GM12878 (cell line): ENCODE measurements around the gene METTL9.

Experiments
- CEBPB ChIP-seq, 2 experiments: fragments of 150-350 bp in 1 of 2; IDR thresholded peaks; 2 replicates each; pipeline ENCODE4 v1.6.1; 2012 to 2014; ENCODE audit warnings: low read depth in 2 of 2, low read length in 2 of 2, borderline replicate concordance in 1 of 2, inconsistent platforms in 1 of 2
- CEBPZ ChIP-seq: fragments of 150-350 bp; IDR thresholded peaks from 2 replicates; pipeline ENCODE4 v1.6.1; 2016; ENCODE audit warnings: low read depth, low read length
- EGR1 ChIP-seq, 2 experiments: IDR thresholded peaks; 1 replicate in 1 of 2; 2 replicates in 1 of 2; pipeline ENCODE4 v1.6.1; 2011 to 2012; ENCODE audit warnings: low read depth in 2 of 2, low read length in 2 of 2, borderline replicate concordance in 1 of 2, mild to moderate bottlenecking in 1 of 2, moderate library complexity in 1 of 2
- ELK1 ChIP-seq: IDR thresholded peaks from 2 replicates; pipeline ENCODE4 v1.6.1; 2012; ENCODE audit warnings: low read depth, low read length, improper control_type of control experiment
- GABPA ChIP-seq: IDR thresholded peaks from 2 replicates; pipeline ENCODE4 v1.6.1; 2014; ENCODE audit warnings: antibody characterized with exemption, low read depth, mild to moderate bottlenecking, inconsistent platforms
- HSF1 ChIP-seq: fragments of 150-350 bp; IDR thresholded peaks from 2 replicates; pipeline ENCODE4 v1.6.1; 2014; ENCODE audit warnings: mild to moderate bottlenecking, low read depth, low read length
- IRF4 ChIP-seq: IDR thresholded peaks from 2 replicates; pipeline ENCODE4 v1.6.1; 2011; ENCODE audit warnings: low read depth, low read length
- NFIC ChIP-seq: IDR thresholded peaks from 2 replicates; pipeline ENCODE4 v1.6.1; 2012; ENCODE audit warnings: low read depth, mild to moderate bottlenecking, inconsistent platforms, low read length, moderate library complexity
- PBX3 ChIP-seq: IDR thresholded peaks from 2 replicates; pipeline ENCODE4 v1.6.1; 2011; ENCODE audit warnings: mild to moderate bottlenecking, low read depth, low read length, moderate library complexity; ENCODE audit not compliant: insufficient replicate concordance
- SUZ12 ChIP-seq: fragments of 200-600 bp; sonication (generic); IDR thresholded peaks from one replicate; pipeline ENCODE4 v1.6.1; 2018; ENCODE audit warnings: antibody characterized with exemption, mild to moderate bottlenecking; ENCODE audit not compliant: unreplicated experiment
- TF ChIP-seq, protein P1 (sequence below): IDR thresholded peaks from 2 replicates; pipeline ENCODE4 v1.6.1; 2012; ENCODE audit warnings: low read depth, low read length, improper control_type of control experiment
- TF ChIP-seq, protein P2 (sequence below), 3 experiments: IDR thresholded peaks in 2 of 3; conservative IDR thresholded peaks in 1 of 3; 2 replicates each; pipeline ENCODE4 v1.5.1; 2011; ENCODE audit warnings: low read depth in 3 of 3, low read length in 3 of 3, mild to moderate bottlenecking in 3 of 3, control low read depth in 2 of 3, moderate library complexity in 2 of 3, inconsistent platforms in 1 of 3, mixed read lengths in 1 of 3; ENCODE audit not compliant: control insufficient read depth in 2 of 3, insufficient read depth in 1 of 3; ENCODE audit errors: extremely low read depth in 1 of 3
- TF ChIP-seq, protein P3 (sequence below): fragments of 450-650 bp; IDR thresholded peaks from 2 replicates; pipeline ENCODE4 v1.6.1; 2018; ENCODE audit warnings: borderline replicate concordance, mild to moderate bottlenecking; ENCODE audit not compliant: partially characterized antibody
- TF ChIP-seq, protein P4 (sequence below): fragments of 450-650 bp; IDR thresholded peaks from 2 replicates; pipeline ENCODE4 v1.6.1; 2017; ENCODE audit warnings: mild to moderate bottlenecking

DNA sequence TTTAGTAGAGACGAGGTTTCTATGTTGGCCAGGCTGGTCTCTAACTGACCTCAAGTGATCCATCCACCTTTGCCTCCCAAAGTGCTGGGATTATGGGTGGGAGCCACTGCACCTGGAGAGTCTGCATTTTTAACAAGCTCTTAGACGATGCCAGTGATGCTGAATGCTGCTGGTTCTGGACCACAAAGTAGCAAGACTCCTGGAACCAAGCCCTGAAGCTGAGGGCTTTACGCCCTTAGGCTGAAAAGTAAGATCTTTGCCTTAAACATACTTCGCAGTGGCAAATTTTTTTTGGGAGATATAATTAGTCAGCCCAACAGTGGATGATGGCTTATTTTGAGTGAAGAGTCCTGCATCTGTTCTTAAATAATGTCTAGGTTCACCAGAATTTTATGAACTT, 14.0 kb downstream of the METTL9 start:
- TF ChIP-seq, protein P1, sequence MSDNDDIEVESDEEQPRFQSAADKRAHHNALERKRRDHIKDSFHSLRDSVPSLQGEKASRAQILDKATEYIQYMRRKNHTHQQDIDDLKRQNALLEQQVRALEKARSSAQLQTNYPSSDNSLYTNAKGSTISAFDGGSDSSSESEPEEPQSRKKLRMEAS = no peak
- TF ChIP-seq SUZ12 (no peak), NFIC (no peak), CEBPB (IDR thresholded peaks at IDR 0.05; ENCODE audit: borderline replicate concordance in 1 of 2, low read depth in 2 of 2, low read length in 2 of 2) (no peak), PBX3 (no peak), IRF4 (no peak), CEBPZ (no peak), ELK1 (no peak), HSF1 (no peak), GABPA (no peak), EGR1 (IDR thresholded peaks at IDR 0.05; ENCODE audit: borderline replicate concordance in 1 of 2, low read depth in 2 of 2, low read length in 2 of 2) (no peak)
- TF ChIP-seq, protein P2, sequence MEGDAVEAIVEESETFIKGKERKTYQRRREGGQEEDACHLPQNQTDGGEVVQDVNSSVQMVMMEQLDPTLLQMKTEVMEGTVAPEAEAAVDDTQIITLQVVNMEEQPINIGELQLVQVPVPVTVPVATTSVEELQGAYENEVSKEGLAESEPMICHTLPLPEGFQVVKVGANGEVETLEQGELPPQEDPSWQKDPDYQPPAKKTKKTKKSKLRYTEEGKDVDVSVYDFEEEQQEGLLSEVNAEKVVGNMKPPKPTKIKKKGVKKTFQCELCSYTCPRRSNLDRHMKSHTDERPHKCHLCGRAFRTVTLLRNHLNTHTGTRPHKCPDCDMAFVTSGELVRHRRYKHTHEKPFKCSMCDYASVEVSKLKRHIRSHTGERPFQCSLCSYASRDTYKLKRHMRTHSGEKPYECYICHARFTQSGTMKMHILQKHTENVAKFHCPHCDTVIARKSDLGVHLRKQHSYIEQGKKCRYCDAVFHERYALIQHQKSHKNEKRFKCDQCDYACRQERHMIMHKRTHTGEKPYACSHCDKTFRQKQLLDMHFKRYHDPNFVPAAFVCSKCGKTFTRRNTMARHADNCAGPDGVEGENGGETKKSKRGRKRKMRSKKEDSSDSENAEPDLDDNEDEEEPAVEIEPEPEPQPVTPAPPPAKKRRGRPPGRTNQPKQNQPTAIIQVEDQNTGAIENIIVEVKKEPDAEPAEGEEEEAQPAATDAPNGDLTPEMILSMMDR (IDR thresholded peaks at IDR 0.05 in 2 of 3, conservative IDR thresholded peaks at IDR 0.05 in 1 of 3; ENCODE audit: control insufficient read depth in 2 of 3, extremely low read depth in 1 of 3, insufficient read depth in 1 of 3, low read depth in 3 of 3, low read length in 3 of 3) = no peak
- TF ChIP-seq, protein P3, sequence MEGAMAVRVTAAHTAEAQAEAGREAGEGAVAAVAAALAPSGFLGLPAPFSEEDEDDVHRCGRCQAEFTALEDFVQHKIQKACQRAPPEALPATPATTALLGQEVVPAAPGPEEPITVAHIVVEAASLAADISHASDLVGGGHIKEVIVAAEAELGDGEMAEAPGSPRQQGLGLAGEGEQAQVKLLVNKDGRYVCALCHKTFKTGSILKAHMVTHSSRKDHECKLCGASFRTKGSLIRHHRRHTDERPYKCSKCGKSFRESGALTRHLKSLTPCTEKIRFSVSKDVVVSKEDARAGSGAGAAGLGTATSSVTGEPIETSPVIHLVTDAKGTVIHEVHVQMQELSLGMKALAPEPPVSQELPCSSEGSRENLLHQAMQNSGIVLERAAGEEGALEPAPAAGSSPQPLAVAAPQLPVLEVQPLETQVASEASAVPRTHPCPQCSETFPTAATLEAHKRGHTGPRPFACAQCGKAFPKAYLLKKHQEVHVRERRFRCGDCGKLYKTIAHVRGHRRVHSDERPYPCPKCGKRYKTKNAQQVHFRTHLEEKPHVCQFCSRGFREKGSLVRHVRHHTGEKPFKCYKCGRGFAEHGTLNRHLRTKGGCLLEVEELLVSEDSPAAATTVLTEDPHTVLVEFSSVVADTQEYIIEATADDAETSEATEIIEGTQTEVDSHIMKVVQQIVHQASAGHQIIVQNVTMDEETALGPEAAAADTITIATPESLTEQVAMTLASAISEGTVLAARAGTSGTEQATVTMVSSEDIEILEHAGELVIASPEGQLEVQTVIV = no peak
- TF ChIP-seq, protein P4, sequence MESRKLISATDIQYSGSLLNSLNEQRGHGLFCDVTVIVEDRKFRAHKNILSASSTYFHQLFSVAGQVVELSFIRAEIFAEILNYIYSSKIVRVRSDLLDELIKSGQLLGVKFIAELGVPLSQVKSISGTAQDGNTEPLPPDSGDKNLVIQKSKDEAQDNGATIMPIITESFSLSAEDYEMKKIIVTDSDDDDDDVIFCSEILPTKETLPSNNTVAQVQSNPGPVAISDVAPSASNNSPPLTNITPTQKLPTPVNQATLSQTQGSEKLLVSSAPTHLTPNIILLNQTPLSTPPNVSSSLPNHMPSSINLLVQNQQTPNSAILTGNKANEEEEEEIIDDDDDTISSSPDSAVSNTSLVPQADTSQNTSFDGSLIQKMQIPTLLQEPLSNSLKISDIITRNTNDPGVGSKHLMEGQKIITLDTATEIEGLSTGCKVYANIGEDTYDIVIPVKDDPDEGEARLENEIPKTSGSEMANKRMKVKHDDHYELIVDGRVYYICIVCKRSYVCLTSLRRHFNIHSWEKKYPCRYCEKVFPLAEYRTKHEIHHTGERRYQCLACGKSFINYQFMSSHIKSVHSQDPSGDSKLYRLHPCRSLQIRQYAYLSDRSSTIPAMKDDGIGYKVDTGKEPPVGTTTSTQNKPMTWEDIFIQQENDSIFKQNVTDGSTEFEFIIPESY = no peak
